Stromal cell of bone marrow (primary cell): ENCODE data around the gene NLRP6.
"Not testable (repeated sequence)": the region's sequence is repeated elsewhere in the genome, so short reads cannot be mapped to it uniquely, and the experiment has no call there.

Source experiments
- DNase-seq: peaks from one replicate; pipeline ENCODE4 v3.0.0-alpha.2; 2012; ENCODE audit warnings: low read depth

NLRP6 gene

DNA sequence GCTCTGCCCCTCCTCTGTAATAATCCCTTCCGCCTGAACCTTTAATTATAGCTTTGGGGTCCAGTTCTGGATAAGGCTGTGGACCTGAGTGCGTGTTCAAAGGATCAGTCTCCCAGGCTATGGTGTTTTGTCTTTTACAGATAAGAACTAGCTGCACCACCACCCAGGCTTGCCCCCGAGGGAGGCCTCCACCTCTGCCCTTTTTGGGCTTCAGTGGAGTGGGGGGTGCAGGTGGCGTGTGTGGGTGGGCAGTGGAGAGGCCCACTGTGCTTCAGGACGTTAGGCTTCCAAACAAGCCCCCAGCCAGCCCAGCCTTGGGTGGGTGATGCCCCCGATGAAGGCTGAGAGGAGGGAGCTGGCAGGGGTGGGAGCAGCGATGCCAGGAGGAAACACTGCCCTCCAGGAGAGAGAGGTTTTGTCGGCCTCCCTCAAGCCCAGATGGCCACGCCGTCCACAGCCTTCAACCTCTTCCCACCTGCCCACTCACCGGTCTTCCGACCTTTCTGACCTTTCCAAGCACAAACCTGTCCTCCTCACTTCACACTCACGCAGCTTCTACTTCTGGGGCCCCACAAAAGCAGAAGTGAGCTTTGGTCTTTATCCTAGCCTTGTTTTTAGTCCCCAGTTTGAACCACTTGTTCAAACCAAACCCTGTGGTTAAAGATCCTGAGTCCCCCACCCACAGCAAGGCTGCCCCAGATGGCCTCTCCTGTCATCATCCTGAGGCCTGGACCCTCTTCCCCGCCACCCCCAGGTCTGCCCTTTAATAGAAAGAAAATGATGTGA lies 21.1 kb upstream of the NLRP6 start:
- no peak for DNase-seq

DNA sequence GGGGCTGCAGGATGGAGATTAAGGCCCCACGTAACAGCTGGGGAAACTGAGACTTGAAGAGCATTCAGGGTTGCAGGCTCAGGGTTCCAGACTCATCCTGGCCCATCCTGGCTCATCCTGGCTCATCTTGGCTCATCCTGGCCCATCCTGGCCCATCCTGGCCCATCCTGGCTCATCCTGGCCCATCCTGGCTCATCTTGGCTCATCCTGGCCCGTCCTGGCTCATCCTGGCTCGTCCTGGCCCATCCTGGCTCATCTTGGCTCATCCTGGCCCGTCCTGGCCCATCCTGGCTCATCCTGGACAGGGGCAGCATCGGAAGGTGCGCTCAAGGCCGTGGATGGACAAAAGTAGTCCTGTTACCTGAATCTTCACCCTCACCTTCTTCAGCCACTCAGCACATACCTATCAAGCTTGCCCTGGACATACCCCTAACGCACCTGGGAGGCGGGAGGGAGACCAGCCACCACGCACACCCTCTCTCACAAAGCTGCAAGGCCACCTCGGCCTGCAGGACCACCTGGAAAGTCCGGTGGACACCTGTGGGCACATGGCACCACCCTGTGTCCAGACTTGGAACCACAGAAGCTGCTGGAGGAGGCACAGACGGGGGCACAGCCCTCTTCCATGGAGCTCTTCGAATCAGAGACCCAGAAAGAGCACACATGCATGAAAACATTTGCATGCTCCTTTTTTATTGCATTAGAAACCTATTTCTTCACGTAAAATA lies 20.3 kb upstream of the NLRP6 start:
- DNase-seq, result no peak

DNA sequence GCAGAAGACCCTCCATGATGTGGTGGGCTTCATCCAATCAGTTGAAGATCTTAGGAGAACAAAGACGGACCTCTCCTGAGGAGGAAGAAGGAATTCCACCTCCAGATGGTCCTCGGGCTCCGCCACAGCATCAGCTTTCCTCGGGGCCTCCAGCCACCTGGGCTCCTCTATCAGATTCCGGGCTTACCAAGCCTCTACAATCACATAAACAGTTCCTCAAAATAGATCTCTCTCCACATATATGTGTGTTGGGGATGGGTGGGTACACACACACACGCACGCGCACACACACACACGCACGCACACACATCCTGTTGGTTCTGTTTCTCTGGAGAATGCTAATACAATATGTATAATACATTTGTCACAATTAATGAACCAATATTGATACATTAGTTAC lies 18.8 kb upstream of the NLRP6 start:
- DNase-seq, result no peak

DNA sequence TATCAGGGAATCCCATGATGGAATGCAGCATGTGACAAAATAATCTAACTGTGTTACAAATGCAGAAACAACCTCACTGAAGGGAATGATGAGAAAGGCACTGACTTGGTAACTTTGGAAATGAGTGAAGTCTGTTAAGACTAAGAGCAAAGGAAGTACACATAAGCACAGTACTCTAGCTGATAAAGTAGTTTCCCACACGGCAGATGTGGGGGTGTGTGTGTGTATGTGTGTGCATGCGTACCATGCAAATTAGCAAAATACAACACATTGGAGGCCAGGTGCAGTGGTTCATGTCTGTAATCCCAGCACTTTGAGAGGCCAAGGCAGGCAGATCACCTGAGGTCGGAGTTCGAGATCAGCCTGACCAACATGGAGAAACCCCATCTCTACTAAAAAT lies 16.6 kb upstream of the NLRP6 start:
- no peak for DNase-seq

DNA sequence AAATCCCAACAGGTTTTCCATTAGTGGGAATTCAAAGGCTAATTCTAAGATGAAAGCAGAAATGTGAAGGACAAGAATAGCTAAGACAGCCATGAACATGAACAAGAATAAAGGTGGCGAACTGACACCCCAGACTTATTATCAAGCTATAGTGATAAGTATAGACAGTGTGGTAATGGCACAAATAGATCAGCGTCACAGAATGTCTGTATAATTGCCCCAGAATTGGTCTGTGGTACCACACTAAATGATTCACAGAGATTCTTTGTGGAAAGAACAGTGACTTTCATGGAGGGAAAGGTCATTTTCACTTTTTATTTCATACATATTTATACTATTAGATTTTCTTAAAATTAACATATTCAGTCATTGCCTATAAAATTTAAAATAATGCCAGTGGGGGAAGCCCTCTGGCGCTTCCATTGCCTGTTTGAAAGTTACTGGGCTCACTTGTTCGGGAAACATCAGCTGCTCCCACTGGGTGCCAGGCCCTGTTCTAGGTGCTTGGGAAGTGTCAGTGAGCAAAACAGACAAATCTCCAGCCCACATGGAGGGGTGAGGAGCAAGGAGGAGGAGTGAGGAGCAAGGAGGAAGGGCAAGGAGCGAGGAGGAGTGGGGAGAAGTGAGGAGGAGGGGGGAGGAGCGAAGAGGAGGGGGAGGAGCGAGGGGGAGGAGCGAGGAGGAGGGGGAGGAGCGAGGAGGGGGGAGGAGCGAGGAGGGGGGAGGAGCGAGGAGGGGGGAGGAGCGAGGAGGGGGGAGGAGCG lies 11.3 kb upstream of the NLRP6 start:
- no peak for DNase-seq

DNA sequence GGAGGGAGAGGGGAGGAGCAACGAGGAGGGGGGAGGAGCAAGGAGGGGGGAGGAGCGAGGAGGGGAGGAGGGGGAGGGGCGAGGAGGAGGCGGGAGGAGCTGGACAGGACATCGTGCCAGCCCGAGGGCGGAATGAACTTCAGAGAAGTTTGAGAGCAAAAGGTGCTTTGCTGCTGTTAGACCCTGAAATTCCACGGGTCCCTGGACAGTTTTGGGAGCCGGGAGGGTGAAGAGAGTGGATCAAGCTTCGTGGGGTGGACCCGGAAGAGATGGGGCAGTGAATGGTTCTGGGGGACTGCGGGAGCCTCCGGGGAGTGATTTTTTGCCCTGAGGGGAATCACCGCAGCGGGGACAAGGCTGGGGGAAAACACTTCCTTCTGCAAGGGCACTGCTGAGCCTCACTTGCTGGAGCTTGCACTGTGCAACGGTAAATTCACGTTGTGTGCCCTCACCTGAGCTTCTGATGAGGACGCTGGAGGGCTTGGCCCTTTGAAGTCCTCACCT lies 10.7 kb upstream of the NLRP6 start:
- DNase-seq, result no peak

DNA sequence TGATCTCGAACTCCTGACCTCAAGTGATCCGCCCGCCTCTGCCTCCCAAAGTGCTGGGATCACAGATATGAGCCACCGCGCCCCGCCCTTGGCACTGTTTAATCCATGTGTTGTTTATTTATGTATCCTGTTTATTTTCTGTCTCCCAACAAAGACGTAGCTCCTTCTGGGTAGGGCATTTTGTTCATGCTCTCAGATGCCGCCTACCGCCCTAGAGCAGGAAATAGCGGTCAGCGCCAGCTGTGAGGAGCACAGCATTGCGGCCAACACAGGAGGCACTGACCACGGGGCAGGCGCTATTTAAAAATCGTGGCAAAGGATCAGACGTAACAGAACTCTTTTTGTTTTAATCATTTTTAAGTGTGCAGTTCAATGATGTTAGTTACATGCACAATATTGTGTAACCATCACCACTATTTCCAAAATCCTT lies 9.5 kb upstream of the NLRP6 start:
- DNase-seq, result not testable (repeated sequence)

DNA sequence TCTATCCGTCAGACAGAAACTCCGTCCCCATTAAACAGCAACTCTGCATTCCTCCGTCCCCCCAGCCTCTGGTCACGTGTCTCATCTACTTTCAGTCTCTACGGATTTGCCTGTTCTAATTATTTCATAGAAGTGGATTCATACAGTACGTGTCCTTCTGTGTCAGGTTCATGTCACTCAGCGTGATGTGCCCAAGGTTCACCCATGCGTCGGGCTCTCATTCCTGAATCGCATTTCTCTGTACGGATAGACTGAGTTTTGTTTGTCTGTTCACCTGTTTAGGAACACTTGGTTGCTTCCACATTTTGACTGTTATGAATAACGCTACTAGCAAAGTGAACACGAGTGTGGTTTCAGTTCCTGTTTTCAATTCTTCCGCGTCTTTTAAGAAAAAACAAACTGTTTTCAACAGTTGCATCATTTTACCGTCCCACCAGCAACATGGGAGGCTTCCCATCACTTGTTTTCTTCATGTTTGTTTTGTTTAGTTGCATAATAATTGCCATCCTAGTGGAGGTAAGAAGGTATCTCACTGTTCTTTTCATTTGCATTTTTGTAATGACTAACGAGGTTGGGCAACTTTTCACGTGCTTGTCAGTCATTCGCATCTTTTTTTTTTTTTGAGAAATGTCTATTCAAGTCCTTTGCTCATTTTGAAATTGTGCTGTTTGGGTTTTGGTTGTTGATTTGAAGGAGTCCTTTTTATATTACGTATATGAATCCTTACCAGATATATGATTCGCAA lies 8.9 kb upstream of the NLRP6 start:
- no peak for DNase-seq

DNA sequence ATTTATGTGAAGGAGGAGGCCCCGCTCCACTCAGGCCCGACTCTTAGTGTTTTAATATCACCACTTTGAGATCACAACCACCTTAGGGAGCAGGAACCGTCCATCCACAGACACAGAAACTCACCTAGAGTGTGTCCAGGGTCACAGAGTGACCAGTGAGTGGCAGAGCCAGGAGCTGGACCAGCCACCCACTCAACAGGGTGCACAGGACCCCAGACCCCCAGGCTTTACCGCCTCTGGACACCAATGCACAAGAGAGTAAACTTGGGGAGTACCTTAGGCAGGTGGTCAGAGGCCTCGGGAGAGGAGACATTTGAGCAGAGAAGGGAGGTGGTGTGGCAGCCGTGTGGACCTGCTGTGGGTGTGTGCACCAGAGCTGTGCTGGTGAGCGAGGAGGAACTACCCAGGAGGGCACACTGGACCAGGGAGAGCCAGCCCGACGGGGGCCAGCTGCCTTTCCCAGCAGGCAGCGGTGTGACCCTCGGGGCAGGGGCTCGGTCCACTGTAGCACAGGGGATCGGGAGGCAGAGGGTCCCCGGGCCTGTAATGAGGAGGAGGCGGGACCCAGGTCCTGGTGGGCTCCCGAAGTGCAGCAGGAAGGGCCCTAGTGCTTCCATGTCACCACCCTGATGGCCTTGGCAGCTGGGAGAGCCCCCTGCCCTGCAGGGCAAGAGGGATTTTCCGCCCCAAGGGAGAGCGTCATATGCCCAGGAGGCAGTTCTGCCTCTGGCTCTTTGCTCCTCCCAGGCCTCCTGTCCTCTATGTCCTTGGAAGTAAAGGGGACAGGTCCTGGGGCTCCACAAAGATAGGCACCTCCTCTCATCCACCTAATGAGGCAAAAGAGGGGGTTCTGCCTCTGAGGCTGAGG lies 7.5 kb upstream of the NLRP6 start:
- no peak for DNase-seq

DNA sequence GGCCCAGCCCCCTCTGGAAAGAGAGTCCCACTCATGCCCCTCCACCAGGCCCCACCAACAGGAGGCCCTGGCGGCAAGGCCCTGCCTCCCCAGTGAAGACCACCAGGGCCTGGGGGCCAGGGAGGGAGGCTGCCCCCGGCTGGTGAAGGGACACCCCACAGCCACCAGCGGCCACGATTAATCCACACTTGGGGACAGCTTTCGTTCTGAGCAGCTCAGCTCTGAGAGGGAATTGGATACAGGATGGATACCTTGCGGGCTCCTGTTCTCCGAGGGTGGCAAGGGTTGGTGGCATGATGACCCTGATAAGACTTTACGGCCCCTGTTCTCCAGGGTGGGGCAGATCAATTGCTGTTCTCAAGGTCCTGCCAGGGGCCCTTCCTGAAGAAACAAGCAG lies 6.9 kb upstream of the NLRP6 start:
- DNase-seq, result no peak

DNA sequence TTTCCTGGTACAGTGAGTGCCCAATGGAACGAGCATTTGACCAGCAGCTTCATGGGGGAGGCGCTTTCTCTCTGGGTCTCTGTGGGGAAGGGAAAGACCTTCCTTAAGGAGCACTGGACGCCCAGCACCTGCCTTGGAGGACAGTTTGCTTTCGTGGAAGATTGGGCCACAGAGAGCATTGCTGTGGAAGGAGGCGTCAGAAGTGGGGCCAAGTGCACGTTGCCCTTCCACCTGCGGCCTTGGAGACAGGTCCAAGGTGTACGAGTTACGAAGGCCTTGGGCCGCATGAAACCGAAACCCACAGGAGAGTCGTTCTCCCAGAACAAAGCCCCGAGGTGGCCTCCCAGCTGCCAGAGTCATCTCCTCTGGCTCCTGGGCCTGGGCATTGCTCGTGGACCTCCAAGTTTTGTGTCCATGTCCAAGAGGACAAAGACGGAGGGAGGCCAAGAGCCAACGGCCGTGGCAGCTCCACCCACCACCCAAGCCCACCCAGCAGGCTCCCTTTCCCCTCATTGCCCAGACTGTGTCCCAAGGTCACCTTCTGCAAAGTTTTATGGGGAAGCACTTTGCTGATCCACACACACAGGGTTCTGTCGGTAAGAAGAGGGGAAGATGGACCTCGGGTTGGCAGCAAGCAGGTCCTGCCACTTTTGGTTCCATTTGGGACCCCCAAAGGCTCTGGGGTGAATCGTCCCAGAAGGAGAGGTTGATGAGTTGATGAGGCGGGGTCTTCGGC lies 5.8 kb upstream of the NLRP6 start:
- no peak for DNase-seq

DNA sequence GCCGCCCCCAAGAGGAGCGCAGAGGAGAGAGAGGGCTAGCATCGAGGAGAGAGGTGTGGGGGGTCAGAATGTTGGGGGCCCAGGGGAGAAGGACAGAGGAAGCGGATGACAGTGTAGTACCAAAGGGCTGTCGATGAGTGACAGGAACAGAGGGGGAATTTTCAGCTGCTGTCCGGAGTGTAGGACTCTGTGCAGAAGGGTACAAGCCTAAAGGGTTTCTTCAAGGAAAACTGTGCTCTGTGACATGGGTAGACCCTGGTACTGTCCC lies 5.3 kb upstream of the NLRP6 start:
- DNase-seq, result no peak

DNA sequence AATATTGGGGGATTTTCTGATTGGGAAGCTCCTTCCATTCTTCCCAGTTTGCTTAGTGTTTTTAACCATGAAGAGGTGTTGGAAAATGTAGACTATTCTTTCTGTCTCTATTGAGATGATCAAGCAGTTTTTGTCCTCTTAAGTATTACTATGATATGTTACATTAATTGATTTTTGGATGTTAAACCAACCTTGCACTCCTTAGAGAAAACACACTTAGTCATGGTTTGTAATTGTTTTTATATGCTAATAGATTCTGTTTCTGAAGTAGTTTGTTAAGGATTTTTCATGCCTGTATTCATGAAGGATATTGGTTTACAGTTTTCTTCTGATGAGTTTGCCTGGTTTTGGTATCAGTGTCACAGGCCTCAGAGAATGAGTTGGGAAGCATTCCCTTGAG lies 2.0 kb upstream of the NLRP6 start:
- no peak for DNase-seq

DNA sequence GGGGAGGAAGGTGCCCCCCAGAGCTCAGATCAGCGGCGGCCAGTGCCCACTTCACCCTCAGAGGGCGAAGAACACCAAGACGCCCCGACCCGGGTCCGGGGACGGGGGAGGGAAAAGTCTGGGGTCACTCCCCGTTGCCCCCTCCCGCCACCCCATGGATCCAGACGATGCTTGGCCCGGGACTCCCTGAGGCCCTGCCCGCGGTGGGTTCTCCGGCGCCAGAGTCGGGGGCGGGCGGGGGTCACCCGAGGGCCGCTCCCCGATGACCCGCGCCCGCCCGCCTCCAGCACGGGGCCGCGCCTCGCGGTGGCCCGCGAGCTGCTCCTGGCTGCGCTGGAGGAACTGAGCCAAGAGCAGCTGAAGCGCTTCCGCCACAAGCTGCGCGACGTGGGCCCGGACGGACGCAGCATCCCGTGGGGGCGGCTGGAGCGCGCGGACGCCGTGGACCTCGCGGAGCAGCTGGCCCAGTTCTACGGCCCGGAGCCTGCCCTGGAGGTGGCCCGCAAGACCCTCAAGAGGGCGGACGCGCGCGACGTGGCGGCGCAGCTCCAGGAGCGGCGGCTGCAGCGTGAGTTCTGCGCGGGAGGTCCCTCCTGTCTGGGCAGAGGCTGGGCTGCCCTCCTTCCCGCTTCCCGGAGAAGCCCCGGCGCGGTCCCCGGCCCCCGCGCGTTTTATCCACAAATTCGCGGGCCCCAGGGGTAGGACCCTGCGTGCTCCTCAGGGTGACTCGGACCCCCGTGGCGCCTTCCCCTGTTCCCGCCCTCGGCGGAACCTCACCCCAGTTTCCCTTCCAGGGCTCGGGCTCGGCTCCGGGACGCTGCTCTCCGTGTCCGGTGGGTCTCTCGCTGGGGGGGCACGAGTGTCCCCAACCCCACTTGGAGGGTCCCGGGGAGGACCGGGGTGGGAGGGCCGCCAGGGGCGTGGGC lies 1.1 kb downstream of the NLRP6 start:
- DNase-seq, result no peak

DNA sequence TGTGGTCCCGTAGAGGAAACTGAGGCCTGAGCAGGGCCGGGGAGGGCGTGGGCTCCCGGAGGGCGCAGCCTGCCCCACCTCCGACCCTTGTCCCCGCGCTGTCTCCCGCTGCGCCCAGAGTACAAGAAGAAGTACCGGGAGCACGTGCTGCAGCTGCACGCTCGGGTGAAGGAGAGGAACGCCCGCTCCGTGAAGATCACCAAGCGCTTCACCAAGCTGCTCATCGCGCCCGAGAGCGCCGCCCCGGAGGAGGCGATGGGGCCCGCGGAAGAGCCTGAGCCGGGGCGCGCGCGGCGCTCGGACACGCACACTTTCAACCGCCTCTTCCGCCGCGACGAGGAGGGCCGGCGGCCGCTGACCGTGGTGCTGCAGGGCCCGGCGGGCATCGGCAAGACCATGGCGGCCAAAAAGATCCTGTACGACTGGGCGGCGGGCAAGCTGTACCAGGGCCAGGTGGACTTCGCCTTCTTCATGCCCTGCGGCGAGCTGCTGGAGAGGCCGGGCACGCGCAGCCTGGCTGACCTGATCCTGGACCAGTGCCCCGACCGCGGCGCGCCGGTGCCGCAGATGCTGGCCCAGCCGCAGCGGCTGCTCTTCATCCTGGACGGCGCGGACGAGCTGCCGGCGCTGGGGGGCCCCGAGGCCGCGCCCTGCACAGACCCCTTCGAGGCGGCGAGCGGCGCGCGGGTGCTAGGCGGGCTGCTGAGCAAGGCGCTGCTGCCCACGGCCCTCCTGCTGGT lies 1.9 kb downstream of the NLRP6 start:
- no peak for DNase-seq

DNA sequence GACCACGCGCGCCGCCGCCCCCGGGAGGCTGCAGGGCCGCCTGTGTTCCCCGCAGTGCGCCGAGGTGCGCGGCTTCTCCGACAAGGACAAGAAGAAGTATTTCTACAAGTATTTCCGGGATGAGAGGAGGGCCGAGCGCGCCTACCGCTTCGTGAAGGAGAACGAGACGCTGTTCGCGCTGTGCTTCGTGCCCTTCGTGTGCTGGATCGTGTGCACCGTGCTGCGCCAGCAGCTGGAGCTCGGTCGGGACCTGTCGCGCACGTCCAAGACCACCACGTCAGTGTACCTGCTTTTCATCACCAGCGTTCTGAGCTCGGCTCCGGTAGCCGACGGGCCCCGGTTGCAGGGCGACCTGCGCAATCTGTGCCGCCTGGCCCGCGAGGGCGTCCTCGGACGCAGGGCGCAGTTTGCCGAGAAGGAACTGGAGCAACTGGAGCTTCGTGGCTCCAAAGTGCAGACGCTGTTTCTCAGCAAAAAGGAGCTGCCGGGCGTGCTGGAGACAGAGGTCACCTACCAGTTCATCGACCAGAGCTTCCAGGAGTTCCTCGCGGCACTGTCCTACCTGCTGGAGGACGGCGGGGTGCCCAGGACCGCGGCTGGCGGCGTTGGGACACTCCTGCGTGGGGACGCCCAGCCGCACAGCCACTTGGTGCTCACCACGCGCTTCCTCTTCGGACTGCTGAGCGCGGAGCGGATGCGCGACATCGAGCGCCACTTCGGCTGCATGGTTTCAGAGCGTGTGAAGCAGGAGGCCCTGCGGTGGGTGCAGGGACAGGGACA lies 2.7 kb downstream of the NLRP6 start:
- no peak for DNase-seq

DNA sequence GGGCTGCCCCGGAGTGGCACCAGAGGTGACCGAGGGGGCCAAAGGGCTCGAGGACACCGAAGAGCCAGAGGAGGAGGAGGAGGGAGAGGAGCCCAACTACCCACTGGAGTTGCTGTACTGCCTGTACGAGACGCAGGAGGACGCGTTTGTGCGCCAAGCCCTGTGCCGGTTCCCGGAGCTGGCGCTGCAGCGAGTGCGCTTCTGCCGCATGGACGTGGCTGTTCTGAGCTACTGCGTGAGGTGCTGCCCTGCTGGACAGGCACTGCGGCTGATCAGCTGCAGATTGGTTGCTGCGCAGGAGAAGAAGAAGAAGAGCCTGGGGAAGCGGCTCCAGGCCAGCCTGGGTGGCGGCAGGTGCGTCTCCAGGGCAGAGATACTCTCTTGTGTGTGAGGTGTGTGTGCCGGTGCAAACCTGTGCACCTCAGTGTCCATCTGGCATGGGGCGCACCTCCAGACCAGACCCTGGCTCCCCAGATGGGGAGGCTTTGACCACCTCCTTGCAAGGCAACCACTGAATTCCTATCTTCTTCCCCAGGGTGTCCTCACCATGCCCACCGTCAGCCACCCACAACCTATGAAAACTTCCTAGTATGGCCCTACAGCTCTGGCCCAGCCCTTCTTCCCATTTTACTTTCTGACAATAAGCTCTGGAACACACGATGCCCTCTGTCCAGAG lies 3.4 kb downstream of the NLRP6 start:
- DNase-seq, result no peak
